Fibroblast of gingiva (primary cell): ENCODE results near the gene UHMK1.
A peak's percentile ranks its signal among the peaks of the same experiment; 100 is the strongest.
"Not testable (repeated sequence)": the region's sequence is repeated elsewhere in the genome, so short reads cannot be mapped to it uniquely, and the experiment has no call there.

ENCODE experiments used
- DNase-seq: peaks from one replicate; pipeline ENCODE4 v3.0.0-alpha.2; 2011; ENCODE audit warnings: low read depth

The UHMK1 gene

DNA sequence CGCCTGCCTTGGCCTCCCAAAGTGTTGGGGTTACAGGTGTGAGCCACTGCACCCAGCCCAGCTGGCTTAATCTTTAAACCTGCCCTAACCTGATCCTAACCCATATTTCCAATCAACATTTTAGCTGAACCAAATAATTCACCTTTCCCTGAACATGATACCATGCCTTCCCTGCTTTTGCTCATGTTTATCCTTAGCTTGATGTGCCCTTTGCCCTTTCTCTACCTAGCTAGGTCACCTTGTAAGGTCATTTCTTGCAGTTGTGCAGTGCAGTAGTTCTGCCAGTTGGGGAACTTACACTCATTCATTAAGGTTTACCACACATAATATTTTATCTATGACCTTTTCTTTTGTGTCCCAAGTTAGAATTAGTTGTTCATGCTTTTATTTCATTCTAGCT, 69.3 kb downstream of the UHMK1 start:
- no peak for DNase-seq

DNA sequence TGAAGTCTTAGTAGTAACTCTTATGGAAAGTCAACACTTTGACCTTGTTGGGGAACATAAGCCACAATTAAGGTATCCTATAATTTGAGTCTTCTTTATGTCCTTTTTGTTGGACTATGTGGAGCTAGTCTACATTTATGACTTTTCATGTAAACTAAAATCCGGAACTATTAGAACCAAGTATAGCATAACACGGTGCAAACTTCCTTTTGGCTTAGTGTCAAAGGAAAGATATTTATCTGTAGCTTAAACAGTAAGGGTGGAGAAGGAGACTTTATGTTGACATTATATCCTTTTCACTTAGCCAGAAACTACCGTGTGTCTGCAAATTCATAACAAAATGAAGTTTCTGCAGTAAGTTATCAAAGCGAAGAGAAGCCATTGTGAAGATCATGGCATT, 71.2 kb downstream of the UHMK1 start:
- no peak for DNase-seq

DNA sequence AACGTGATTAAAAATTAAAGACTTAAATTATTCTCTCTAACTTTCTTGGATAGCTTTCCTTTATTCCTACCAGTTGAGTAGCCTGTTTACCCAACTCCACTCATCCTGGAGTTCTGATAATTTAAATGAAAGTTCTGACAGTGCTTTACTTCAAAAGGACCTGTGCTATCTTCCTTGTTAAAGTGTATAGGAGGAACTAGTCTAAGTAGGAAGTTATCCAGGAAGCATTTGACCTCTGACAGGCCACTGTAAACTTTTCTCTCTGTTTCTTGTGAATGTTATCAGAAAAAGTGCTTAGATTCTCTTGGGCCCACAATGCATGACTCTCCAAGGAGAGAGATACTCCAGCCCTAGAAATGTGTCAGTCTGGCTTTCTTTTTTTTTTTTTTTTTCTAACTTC, 73.1 kb downstream of the UHMK1 start:
- DNase-seq: no peak

DNA sequence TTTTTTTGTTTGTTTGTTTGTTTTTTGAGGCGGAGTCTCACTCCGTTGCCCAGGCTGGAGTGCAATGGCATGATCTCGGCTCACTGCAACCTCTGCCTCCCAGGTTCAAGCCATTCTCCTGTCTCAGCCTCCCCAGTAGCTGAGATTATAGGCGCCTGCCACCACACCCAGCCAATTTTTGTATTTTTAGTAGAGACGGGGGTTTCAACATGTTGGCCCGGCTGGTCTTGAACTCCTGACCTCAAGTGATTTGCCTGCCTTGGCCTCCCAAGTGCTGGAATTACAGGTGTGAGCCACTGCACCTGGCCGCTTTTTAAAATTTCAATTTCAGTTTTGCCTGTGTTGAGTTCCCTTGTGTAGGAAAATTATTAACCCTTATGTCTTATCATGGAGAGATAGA, 73.5 kb downstream of the UHMK1 start:
- not testable (repeated sequence) for DNase-seq

DNA sequence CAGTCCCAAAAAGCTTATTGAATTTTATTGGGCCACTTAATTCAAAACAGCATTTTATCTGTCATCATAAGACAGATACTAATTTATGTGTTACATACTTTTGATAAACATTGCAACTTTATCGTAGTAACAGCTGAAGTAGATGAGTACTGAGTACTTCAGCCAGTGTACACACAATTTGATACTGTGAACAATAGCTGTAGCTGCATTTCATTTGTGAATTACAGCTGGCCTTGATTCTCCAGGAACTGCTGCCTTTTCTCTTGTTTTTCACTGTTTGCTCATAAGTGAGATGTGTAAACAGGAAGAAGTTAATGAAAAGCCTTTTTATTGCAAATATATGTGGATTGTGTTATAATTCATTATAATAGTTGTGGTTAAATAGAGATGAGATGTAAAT, 74.1 kb downstream of the UHMK1 start:
- DNase-seq: peak; percentile 59

DNA sequence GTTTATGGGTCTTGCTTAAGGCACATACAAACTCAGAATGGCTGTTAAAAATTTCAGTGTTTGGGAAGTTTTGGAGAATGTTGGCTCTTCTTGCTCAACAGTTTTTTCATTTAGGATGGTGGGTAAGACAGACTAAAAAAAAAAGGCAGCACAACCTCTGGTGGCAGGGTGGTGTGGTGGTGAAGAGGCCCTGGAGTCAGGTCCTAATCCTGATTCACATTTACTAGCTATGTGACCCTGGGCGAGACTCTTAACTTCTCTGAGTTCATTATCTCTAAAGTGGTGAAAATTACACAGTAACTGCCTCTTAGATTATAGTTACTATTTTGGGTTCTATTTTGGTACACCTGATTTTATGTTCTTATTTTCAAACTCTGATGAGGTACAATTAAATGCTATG, 75.5 kb downstream of the UHMK1 start:
- no peak for DNase-seq

- DNase-seq: no peak
Measured at GRCh38 chr1:162578071-162578700, 80.6 kb downstream of the UHMK1 start.

DNA sequence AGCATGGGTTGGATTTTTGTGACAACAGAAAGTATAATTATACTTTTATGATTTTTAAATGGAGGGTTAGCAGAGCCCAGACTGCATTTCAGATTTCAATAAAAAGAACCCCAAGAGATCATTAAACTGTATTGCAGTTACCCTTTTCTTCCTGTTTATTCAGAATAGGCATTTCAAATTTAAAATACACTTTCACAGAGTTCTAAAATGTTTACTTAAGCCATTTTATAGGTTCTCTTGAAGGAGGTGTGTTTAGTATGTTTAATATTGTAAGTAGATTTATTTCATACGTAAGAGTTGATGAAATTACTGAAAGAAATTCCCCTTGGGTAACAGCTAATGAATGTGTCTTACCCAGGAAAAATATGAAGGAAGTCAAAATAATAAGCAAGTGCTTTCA, 81.3 kb downstream of the UHMK1 start:
- no peak for DNase-seq
